ENCODE measurements around the gene MTARC2.

MTARC2 gene

DNA sequence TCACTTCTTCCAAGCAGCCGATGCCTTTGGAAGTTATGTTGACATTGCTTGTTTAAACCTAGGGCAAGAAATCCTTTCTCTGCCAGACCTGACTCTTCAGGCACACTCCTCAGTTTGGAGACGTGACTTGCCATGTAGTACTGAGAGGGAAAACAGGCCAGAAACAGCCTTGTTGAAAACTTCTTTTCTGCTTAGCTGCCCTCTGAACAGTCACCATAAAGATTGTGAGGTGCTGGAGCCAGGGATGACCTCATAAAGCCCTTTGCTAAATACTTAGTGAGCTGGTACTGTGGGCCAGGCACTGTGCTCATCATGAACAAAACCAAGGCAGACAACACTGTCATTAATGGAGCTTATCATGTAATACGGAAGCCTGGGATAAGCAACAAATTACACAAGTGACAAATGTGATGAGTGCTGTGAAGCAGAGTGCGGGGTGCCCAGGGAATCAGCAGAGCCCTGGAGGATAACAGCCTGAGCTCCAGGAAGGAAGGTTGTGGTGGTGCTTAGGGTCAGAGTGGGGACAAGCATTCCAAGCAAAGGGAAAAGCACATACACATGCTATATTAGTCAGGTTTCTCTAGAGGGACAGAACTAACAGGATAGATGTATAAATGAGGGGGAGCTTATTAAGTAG lies 80.9 kb downstream of the MTARC2 start:
- no peaks in the 10 kb centered on the region for H3K9me2 ChIP-seq (replicated peaks; ENCODE audit: insufficient read depth, low read length)
- no peak overlapping the region for H3K4me2 ChIP-seq (ENCODE audit: low read depth, low read length, poor library complexity, severe bottlenecking)
- no peak overlapping the region for H3K9ac ChIP-seq (ENCODE audit: low read length)
- no peak overlapping the region for H2AFZ ChIP-seq (ENCODE audit: low read depth, low read length, severe bottlenecking)
- no peak for TF ChIP-seq EZH2phosphoT487 (conservative IDR thresholded peaks at IDR 0.05; ENCODE audit: low read length)
- TF ChIP-seq, protein P1, sequence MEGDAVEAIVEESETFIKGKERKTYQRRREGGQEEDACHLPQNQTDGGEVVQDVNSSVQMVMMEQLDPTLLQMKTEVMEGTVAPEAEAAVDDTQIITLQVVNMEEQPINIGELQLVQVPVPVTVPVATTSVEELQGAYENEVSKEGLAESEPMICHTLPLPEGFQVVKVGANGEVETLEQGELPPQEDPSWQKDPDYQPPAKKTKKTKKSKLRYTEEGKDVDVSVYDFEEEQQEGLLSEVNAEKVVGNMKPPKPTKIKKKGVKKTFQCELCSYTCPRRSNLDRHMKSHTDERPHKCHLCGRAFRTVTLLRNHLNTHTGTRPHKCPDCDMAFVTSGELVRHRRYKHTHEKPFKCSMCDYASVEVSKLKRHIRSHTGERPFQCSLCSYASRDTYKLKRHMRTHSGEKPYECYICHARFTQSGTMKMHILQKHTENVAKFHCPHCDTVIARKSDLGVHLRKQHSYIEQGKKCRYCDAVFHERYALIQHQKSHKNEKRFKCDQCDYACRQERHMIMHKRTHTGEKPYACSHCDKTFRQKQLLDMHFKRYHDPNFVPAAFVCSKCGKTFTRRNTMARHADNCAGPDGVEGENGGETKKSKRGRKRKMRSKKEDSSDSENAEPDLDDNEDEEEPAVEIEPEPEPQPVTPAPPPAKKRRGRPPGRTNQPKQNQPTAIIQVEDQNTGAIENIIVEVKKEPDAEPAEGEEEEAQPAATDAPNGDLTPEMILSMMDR (IDR thresholded peaks at IDR 0.05; ENCODE audit: insufficient read depth, low read length, poor library complexity, severe bottlenecking): no peak
- H3K36me3 ChIP-seq (ENCODE audit: low read length): no peaks in the 10 kb centered on the region
- H3K4me3 ChIP-seq (ENCODE audit: insufficient read depth, low read length, poor library complexity, severe bottlenecking): no peak overlapping the region
- H3K79me2 ChIP-seq (ENCODE audit: insufficient read depth, low read length): no peaks in the 10 kb centered on the region
- no peaks in the 10 kb centered on the region for H4K20me1 ChIP-seq (ENCODE audit: low read depth, low read length)
- no peaks in the 10 kb centered on the region; the same call in 1 of the 2 replicates for H3K27me3 ChIP-seq (ENCODE audit: low read length)
- no peak overlapping the region for H3K27ac ChIP-seq (ENCODE audit: low read depth, low read length)
- no peaks in the 10 kb centered on the region for H3K9me3 ChIP-seq (ENCODE audit: insufficient read depth, low read length)
- no peaks in the 10 kb centered on the region for H3F3A ChIP-seq (ENCODE audit: insufficient read depth)

DNA sequence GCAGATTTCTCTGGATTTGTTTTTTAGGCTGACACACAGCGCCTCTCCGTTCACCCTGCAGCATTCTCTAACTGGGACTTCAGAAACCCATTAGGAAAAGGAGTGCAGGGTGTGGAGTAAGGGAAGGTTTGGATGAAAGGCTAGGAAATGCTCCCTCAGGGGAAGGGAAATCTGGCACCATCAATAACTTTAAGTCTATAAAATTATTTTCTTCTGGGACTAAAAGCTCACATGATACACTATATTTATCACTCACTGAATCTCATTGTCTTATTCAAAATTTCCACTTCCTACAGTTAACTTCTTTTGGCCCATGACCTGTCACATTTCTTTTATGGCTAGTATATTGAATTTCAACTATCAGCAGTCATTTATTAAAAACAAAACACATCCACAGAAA lies 85.3 kb downstream of the MTARC2 start:
- Histone ChIP-seq H3K9me2 (replicated peaks; ENCODE audit: insufficient read depth, low read length) (no peaks in the 10 kb centered on the region), H3K4me3 (ENCODE audit: insufficient read depth, low read length, poor library complexity, severe bottlenecking) (no peak overlapping the region), H3K4me2 (ENCODE audit: low read depth, low read length, poor library complexity, severe bottlenecking) (no peak overlapping the region), H3K36me3 (ENCODE audit: low read length) (no peaks in the 10 kb centered on the region), H3F3A (ENCODE audit: insufficient read depth) (no peaks in the 10 kb centered on the region), H2AFZ (ENCODE audit: low read depth, low read length, severe bottlenecking) (no peak overlapping the region), H3K27me3 (ENCODE audit: low read length) (no peaks in the 10 kb centered on the region), H3K79me2 (ENCODE audit: insufficient read depth, low read length) (no peaks in the 10 kb centered on the region), H3K9ac (ENCODE audit: low read length) (no peak overlapping the region), H4K20me1 (ENCODE audit: low read depth, low read length) (no peaks in the 10 kb centered on the region), H3K9me3 (ENCODE audit: insufficient read depth, low read length) (no peaks in the 10 kb centered on the region), H3K27ac (ENCODE audit: low read depth, low read length) (no peak overlapping the region)
- no peak for TF ChIP-seq EZH2phosphoT487 (conservative IDR thresholded peaks at IDR 0.05; ENCODE audit: low read length)
- TF ChIP-seq, protein P1 (IDR thresholded peaks at IDR 0.05; ENCODE audit: insufficient read depth, low read length, poor library complexity, severe bottlenecking): no peak
